COLO668 (cell line): ENCODE results near the gene IMMT.

Experiments
- DNase-seq: peaks from one replicate; lab custom pipeline; 2025; ENCODE audit not compliant: unreplicated experiment; lab: John Stamatoyannopoulos, UW

IMMT gene

DNA sequence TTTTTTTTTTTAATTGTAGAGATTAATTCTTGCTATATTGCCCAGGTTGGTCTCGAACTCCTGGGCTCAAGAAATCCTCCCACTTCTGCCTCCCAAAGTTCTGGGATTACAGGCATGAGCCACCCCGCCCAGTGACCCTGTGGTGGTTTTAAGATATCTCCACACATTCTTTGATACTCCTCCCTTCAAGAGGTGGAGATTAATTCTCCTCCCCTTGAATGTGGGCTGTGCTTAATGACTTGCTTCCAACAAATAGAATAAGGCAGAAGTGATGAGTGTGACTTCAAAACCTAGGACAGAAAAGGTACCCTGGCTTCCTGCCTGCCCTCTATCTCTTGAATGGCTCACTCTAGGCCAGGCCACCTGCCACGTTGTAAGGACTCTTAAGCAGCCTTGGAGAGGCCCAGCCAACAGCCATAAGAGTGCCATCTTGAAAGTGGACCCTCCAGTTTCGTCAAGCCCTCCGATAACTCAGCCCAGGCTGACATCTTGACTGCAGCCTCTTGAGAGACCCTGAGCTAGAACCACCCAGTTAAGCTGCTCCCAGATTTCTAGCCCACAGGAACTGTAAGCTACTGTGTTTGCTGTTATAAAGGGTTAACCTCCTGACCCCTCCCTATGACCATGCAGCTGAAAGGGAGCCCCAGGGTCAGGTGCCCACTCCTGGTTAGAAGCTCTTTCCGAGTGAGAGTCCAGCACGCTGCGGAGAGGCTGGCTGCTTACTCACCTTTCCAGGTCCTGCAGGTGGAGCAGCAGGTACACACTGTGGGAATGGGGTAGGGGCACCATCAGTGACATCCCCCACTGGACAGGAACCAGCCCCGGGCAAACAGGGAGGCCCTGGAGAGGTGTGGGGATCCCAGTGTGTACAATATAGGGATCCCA lies 31.6 kb upstream of the IMMT start:
- no peak for DNase-seq

DNA sequence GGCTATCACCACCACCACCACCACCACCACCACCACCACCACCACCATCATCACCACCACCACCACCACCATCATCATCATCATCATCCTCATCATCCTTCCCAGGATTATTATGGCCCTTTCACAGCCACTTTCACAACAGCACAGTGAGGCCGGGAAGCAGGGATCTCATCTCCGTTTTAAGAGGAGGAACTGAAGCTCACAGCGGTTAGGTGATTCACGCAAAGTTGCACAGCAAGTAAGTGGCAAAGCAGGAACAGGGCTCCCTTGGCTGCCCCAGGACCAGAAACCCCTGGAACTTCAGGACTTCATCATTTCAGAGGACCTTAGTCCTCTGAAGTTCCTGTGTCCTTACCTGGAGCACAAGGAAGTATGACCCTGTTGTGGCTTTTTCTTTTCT lies 30.8 kb upstream of the IMMT start:
- no peak for DNase-seq

- DNase-seq: no peak
These were observed 30.3 kb upstream of the IMMT start for GRCh38 chr2:86225581-86225980.

GRCh38 chr2:86224645-86225355 lies 29.5 kb upstream of the IMMT start:
- no peak for DNase-seq

GRCh38 chr2:86223927-86224560 lies 28.8 kb upstream of the IMMT start:
- DNase-seq: no peak

- no peak for DNase-seq
These were observed 28.1 kb upstream of the IMMT start for GRCh38 chr2:86223140-86223926.

DNA sequence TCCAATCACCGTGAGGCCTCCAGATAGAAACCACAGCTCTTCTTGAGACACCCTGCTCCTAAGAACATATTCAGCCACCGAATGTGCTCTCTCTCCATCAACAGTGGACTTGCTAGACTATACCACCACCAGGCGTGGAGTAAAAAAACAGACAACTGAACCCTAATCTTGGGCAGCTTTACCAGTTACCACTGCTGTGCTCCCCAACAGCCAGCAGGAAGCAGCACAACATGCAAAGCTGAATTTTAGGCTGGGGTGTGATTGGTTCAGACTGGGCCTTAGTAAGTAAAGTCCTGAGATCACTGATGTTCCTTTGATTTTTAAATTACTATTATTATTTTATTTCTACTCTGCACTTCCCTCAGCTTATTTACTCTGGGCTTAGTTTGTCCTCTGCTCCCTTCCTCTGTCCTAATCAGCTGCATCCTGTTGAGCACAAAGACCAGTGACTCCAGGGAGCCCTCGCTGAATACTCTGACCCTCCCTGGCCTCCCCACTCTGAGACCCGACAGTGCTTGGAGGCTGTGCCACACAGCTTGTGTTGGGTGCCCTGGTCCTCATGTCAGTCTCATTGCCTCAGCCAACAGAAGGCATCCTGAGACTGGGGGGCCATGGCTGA lies 25.9 kb upstream of the IMMT start:
- peak; percentile 57 for DNase-seq

DNA sequence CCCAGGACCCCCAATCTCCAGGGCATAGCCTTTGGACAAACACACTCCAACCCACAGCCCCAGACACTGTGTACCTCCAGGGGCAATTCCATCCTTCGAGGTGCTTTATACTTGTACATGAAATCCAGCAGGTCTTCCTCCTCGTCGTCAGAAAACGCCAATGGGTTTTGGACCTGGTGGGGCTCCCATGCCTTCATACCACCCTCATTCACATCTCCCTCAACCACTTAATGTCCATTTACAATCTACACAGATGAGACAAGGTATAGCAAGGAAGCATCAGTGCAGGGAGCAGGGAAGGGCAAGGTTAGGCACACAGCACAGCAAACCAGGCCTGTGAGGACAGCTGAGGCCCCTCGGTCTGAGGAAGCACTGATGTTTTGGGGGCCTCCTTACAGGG lies 24.6 kb upstream of the IMMT start:
- DNase-seq: no peak

- no peak for DNase-seq
These were observed 22.9 kb upstream of the IMMT start for GRCh38 chr2:86218124-86218523.

- DNase-seq: no peak
These were observed 21.6 kb upstream of the IMMT start for GRCh38 chr2:86216575-86217555.

DNA sequence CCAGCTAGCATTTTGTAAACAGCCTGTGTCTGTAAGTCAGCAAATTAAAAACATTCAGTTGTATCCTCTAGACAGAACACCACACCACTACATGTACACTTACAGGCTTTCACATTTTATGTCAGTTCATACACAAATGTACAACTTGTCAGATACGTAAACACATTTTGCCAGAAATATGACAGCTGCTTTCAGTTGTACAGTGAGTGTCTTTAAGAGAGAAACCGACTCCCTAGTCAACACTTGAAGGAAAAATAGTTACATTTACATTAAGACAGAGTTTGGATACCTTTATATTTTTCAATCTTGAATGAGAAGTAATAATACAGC lies 19.2 kb upstream of the IMMT start:
- no peak for DNase-seq

DNA sequence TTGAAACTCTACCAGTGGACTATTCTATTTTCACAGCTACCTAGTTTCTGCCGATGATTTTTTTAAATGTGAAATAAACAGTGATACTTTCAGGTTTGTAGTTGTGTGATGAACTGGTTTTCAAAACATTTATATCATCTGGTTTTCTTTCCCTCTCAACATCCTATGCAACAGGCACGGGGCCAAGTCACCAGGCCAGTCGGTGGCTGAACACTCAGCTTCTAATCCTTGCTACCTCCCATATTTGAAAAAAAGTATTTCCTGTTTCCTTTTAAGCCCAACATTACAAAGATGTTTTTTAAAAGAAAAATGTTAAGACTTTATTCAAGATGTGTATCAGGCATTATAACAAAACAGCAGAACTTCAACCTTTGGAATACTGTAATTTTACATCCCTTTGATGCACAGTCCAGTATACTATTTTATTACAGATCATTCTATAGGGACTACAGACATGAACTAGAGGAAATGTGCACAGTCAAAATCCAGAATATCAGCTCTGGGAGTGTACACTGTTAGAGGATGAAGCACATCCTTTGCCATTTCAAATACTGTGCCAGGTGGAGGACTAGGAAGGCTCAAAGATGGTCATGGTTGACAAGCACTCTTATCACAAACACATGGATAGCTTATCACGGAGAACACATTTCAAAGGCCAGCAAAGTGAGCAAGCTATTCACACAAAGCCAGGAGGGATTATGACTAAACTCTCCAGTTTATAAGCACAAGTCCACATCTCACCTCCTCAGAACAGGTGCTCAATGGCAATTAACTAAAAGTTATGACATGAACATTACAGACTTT lies 18.6 kb upstream of the IMMT start:
- no peak for DNase-seq

DNA sequence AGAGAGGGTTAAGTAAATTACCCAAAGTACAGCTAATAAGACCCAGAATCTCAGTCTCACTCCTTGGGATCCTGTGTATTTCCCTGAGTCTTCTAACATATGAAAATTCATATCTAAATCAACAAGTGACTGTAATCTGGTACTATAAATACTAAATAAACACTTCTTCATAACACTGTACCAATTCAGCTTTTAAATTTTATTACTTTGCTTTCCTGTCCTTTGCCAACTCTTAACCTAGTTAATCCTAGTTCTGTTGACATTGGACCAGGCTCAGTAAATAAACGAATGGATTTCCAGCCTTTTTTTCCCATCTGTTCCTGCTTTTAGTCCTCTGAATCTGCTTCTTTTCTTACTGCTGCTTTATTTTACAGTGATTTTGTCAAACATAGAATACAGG lies 17.8 kb upstream of the IMMT start:
- no peak for DNase-seq

- DNase-seq: no peak
These were observed 16.5 kb upstream of the IMMT start for GRCh38 chr2:86211796-86212188.

DNA sequence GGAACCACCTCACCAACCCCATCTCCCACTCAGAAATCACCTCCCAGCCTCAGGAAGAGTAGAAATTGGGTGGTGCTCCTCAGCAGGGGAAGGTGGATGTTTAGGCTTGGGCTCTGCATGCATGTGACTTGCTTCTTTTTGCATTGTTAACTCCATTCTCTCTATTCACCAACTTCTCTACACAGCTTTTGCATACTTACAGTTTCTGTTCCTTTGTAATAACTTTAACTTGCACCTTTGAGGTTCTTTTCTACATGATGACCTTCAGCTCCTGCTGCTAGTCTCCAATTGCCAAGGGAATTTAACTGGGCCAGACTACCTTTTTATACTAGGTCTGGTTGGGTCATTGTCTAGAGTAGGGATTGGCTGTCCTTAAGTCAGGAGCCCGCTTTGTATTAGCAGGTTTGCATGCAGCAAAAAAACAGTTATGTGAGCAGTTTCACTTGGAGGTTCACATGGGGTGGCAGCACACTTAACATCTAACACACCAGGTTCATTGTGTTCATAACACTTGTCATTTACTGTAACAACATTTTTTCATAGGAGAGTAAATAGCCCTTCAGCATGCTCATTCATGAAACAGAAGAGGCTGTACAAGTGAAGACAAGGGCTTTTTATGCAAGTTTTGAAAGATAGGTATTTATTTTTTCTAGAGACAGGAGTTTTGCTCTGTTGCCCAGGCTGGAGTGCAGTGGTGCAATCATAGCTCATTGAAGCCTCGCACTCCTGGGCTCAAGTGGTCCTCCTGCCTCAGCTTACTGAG lies 16.0 kb upstream of the IMMT start:
- no peak for DNase-seq

DNA sequence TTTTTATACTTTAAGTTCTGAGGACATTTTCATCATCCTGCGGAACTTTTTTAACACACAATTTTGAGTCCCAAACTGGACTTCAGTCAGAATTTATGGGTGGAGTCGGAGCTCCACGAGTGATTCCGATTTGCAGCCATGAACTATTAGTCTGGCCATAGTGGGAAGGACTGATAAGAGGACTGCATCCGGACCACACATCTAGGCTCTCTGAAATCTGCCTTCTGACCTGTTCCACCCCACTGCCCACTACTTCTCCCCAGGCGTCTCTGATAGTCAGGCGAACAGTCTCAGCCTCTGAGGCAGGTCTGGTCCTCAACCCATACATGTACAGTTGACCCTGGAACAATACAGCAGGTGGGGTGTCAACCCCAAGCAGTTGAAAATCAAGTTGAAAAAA lies 9.2 kb upstream of the IMMT start:
- DNase-seq: no peak

GRCh38 chr2:86203614-86204013 lies 8.4 kb upstream of the IMMT start:
- no peak for DNase-seq

DNA sequence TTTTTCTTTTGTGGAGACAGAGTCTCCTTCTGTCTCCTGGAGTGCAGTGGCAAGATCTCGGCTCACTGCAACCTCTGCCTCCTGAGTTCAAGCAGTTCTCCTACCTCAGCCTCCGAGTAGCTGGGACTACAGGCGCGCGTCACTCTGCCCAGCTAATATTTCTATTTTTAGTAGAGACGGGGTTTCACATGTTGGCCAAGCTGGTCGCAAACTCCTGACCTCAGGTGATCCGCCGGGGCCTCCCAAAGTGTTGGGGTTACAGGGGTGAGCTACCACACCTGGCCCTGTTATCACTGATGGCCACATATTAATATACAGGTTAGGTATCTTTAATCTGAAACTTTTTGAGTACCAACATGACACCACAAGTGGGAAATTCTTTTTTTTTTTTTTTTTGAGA lies 7.4 kb upstream of the IMMT start:
- no peak for DNase-seq
